HepG2 (cell line): ENCODE results near the gene RBSN. TPM values are rescaled to one million over a fixed set of nuclear protein-coding genes. Genes with fewer than 3 reads are reported as not detected.

Experiments used
- ATAC-seq: fragments of 200-7000 bp; cut with Tn5 transposase; 3 replicates; pipeline ENCODE4 v1.9.1; 2020; ENCODE audit warnings: mild to moderate bottlenecking, moderate library complexity
- BruUV-seq: library from RNA; stranded (reverse); fragments of 400-500 nt; replicated peaks from 2 replicates; lab custom pipeline; 2021; lab: Mats Ljungman, UMichigan
- CTCF ChIA-PET: fragments of 300-600 bp; formaldehyde crosslinking; extraction: SDS; loops from one replicate; lab custom pipeline; 2021; ENCODE audit warnings: low total read pairs, inconsistent platforms, low intra/inter-chr PET ratio; lab: Yijun Ruan, JAX
- POLR2A ChIA-PET: fragments of 350-600 bp; sonication (Branson Sonifier 250); formaldehyde crosslinking; loops from one replicate; lab custom pipeline; 2020; ENCODE audit warnings: antibody characterized with exemption, inconsistent platforms; lab: Yijun Ruan, JAX
- DNase-seq: peaks from one replicate; pipeline ENCODE4 v3.0.0-alpha.2; 2015; ENCODE audit warnings: low spot score
- FAIRE-seq: peaks from 3 replicates; lab custom pipeline; 2011; peaks lifted over from hg19 to GRCh38; lab: Jason Lieb, UNC
- H2AFZ ChIP-seq: one replicate; pipeline ENCODE4 v1.6.1; 2011; ENCODE audit warnings: low read length, inconsistent platforms
- H3K27ac ChIP-seq: fragments of 300-600 bp; 3 replicates; pipeline ENCODE4 v1.8.0; 2011; ENCODE audit warnings: mixed run types, mild to moderate bottlenecking, mixed read lengths, low read length, inconsistent platforms; ENCODE audit not compliant: insufficient read depth; ENCODE audit errors: extremely low read length
- H3K27me3 ChIP-seq, 2 experiments: fragments of 200-600 bp in 1 of 2; 2 replicates in 1 of 2; 3 replicates in 1 of 2; pipeline versions ENCODE4 v1.6.0 to v1.8.0; 2011; ENCODE audit warnings: low read length in 2 of 2, mild to moderate bottlenecking in 2 of 2, moderate library complexity in 2 of 2, inconsistent platforms in 1 of 2; ENCODE audit not compliant: insufficient read depth in 2 of 2, control insufficient read depth in 1 of 2
- H3K36me3 ChIP-seq, 2 experiments: fragments of 200-600 bp in 1 of 2; replicated peaks in 1 of 2; 2 replicates in 1 of 2; 3 replicates in 1 of 2; pipeline versions ENCODE4 v1.5.1 to v1.8.0; 2011; ENCODE audit warnings: low read length in 2 of 2, inconsistent platforms in 1 of 2; ENCODE audit not compliant: insufficient read depth in 2 of 2, control insufficient read depth in 1 of 2
- H3K4me1 ChIP-seq: 2 replicates; pipeline ENCODE4 v1.5.1; 2012; ENCODE audit warnings: low read length, inconsistent platforms; ENCODE audit not compliant: insufficient read depth
- H3K4me2 ChIP-seq: 2 replicates; pipeline ENCODE4 v1.6.0; 2011; ENCODE audit warnings: low read depth, low read length, inconsistent platforms
- H3K4me3 ChIP-seq, 3 experiments: fragments of 200-600 bp in 1 of 3; sonication (generic), shearing (Covaris generic) in 1 of 3; replicated peaks in 1 of 3; 2 replicates each; pipeline ENCODE4 v1.5.1; 2011 to 2016; ENCODE audit warnings: low read length in 3 of 3, inconsistent platforms in 2 of 3, low read depth in 2 of 3, mild to moderate bottlenecking in 2 of 3, control low read depth in 1 of 3, mixed read lengths in 1 of 3; ENCODE audit not compliant: insufficient read depth in 1 of 3
- H3K79me2 ChIP-seq: one replicate; pipeline ENCODE4 v1.6.1; 2011; ENCODE audit warnings: low read length, inconsistent platforms; ENCODE audit not compliant: insufficient read depth
- H3K9ac ChIP-seq: 2 replicates; pipeline ENCODE4 v1.6.0; 2011; ENCODE audit warnings: mild to moderate bottlenecking, low read depth, low read length, inconsistent platforms; ENCODE audit not compliant: insufficient read depth
- H3K9me3 ChIP-seq: 2 replicates; pipeline ENCODE4 v1.5.1; 2012; ENCODE audit warnings: mild to moderate bottlenecking, low read length
- H4K20me1 ChIP-seq: 2 replicates; pipeline ENCODE4 v1.6.0; 2011; ENCODE audit warnings: inconsistent platforms, mild to moderate bottlenecking, low read length, moderate library complexity; ENCODE audit not compliant: insufficient read depth
- CBX1 ChIP-seq: IDR thresholded peaks from one replicate; pipeline ENCODE4 v1.6.1; 2016; ENCODE audit warnings: antibody characterized with exemption, low read depth
- CHD2 ChIP-seq: IDR thresholded peaks from 2 replicates; pipeline ENCODE4 v1.6.1; 2011; ENCODE audit warnings: low read depth, low read length, improper control_type of control experiment
- HMGA1 ChIP-seq: sonication (generic); formaldehyde crosslinking; conservative IDR thresholded peaks from 2 replicates; pipeline ENCODE4 v1.4.0; 2020; ENCODE audit warnings: missing genetic modification reagents
- KLF16 ChIP-seq, 2 experiments: sonication (generic) in 1 of 2; formaldehyde crosslinking in 1 of 2; IDR thresholded peaks; 2 replicates each; pipeline versions ENCODE4 v1.6.1 to v1.8.0; 2016 to 2023; ENCODE audit warnings: missing genetic modification reagents in 2 of 2, missing compliant biosample characterization in 1 of 2
- MIER3 ChIP-seq: IDR thresholded peaks from 2 replicates; pipeline ENCODE4 v1.6.1; 2016; ENCODE audit warnings: missing compliant biosample characterization, borderline replicate concordance
- SMYD3 ChIP-seq: sonication (generic); formaldehyde crosslinking; IDR thresholded peaks from 2 replicates; pipeline ENCODE4 v1.8.1; 2023; ENCODE audit warnings: mild to moderate bottlenecking, missing genetic modification reagents
- STAT5B ChIP-seq: sonication (generic); formaldehyde crosslinking; IDR thresholded peaks from 2 replicates; pipeline ENCODE4 v1.4.0; 2020; ENCODE audit warnings: missing genetic modification reagents
- ZNF205 ChIP-seq: IDR thresholded peaks from 2 replicates; pipeline ENCODE4 v1.6.1; 2018; ENCODE audit warnings: missing biosample characterization, missing genetic modification reagents
- ZNF264 ChIP-seq: sonication (generic); formaldehyde crosslinking; IDR thresholded peaks from 2 replicates; pipeline ENCODE4 v1.4.0; 2020; ENCODE audit warnings: missing genetic modification reagents
- ZNF331 ChIP-seq: sonication (generic); formaldehyde crosslinking; IDR thresholded peaks from 2 replicates; pipeline ENCODE4 v1.4.0; 2020; ENCODE audit warnings: missing genetic modification reagents
- ZNF451 ChIP-seq: sonication (generic); formaldehyde crosslinking; IDR thresholded peaks from 2 replicates; pipeline ENCODE4 v1.5.0; 2020; ENCODE audit warnings: mild to moderate bottlenecking, missing genetic modification reagents
- ZNF460 ChIP-seq: sonication (generic); formaldehyde crosslinking; IDR thresholded peaks from 2 replicates; pipeline ENCODE4 v1.5.1; 2020; ENCODE audit warnings: missing genetic modification reagents, mild to moderate bottlenecking, borderline replicate concordance
- ZNF713 ChIP-seq: sonication (generic); formaldehyde crosslinking; IDR thresholded peaks from 2 replicates; pipeline ENCODE4 v1.4.0; 2020; ENCODE audit warnings: mild to moderate bottlenecking, missing genetic modification reagents
- ZNF746 ChIP-seq: sonication (generic); formaldehyde crosslinking; IDR thresholded peaks from 2 replicates; pipeline ENCODE4 v1.8.0; 2022; ENCODE audit warnings: mild to moderate bottlenecking, missing genetic modification reagents
- ZSCAN5A ChIP-seq: sonication (generic); formaldehyde crosslinking; IDR thresholded peaks from 2 replicates; pipeline ENCODE4 v1.8.0; 2022; ENCODE audit warnings: mild to moderate bottlenecking, missing genetic modification reagents, borderline replicate concordance
- WGBS: methylation state at CpG from one replicate; pipeline ENCODE4 v1.1.6; 2017; ENCODE audit warnings: low lambda C conversion rate; 5-methylcytosine and 5-hydroxymethylcytosine counted together
- in situ Hi-C: cut with HindIII; loops from 2 replicates; pipeline ENCODE4 v1.10.0; 2017; ENCODE audit warnings: low pct_unique_long_range_greater_than_20kb; ENCODE audit not compliant: extremely low pct_ligation_motif_present
- intact Hi-C: fragments of 100-400 bp; cut with micrococcal nuclease; formaldehyde crosslinking; loops from one replicate; pipeline ENCODE4 v1.10.0; 2022; ENCODE audit not compliant: unreplicated experiment
- polyA plus RNA-seq, 8 experiments: library from polyadenylated mRNA; depleted of rRNA in 3 of 8; stranded (reverse) in 7 of 8; unstranded in 1 of 8; fragments of >200 nt; fragmentation: Illumina TruSeq in 4 of 8; extraction: Trizol in 4 of 8; gene quantifications; 2 replicates each; pipeline versions ENCODE4 v1.2.1 to v1.2.3, GENCODE V29; 2011 to 2016; ENCODE audit warnings: low read depth in 4 of 8, missing spikeins in 1 of 8, mixed read lengths in 1 of 8; ENCODE audit not compliant: insufficient read depth in 1 of 8
- total RNA-seq, 5 experiments: library from RNA; depleted of rRNA; stranded (reverse); fragments of >200 nt; fragmentation: Illumina TruSeq; extraction: Trizol; gene quantifications; 2 replicates each; pipeline ENCODE4 v1.2.3, GENCODE V29; 2016; ENCODE audit warnings: low read depth in 1 of 5
- TF ChIP-seq, protein P1 (sequence below): conservative IDR thresholded peaks from 2 replicates; pipeline ENCODE4 v1.6.1; 2018; ENCODE audit warnings: missing genetic modification reagents

Gene RBSN
- total and polyA plus RNA-seq, 2 of the 13 experiments (the other 11 are each of a cell fraction or from before 2014, with no cell fraction given) = 7.9 to 11.8 TPM

GRCh38 chr3:15044326-15044725, 54.6 kb downstream of the RBSN start:
- no peaks in the 10 kb centered on the region for H3K9me3 ChIP-seq

More at GRCh38 chr3:15044326-15044725, 54.6 kb downstream of the RBSN start:
- ATAC-seq (no peak), DNase-seq (no peak), FAIRE-seq (no peak)
- Histone ChIP-seq H3K27me3 (no peaks in the 10 kb centered on the region; a peak in 1 of 5 replicates), H2AFZ (no peak overlapping the region), H3K9ac (no peak overlapping the region), H3K4me3 (no peak overlapping the region), H3K79me2 (no peaks in the 10 kb centered on the region), H3K4me1 (0 out of 2 replicates have a peak, but pooled peaks cover under 1% of the 10 kb centered on the region), H3K4me2 (no peak overlapping the region), H4K20me1 (no peaks in the 10 kb centered on the region), H3K36me3 (peaks cover 40 to 90% of the 10 kb centered on the region in 2 experiments), H3K27ac (no peak overlapping the region)
- ChIA-PET CTCF (no interaction called here), POLR2A (no interaction called here)
- WGBS = over 99% methylated on average over 7 of the region's 7 CpGs
- in situ Hi-C loops = loop anchor here (10.0 kb wide), 1 partner anchor 120 kb away; no protein-coding TSS in a partner anchor
- intact Hi-C loops = loop anchor here (5.0 kb wide), 1 partner anchor 117 kb away; no protein-coding TSS in a partner anchor
- BruUV-seq = no TSS peak
- TF ChIP-seq CHD2 (no peak), ZNF746 (CRISPR knock-in tag) (no peak), ZNF451 (no peak), MIER3 (CRISPR knock-in tag) (no peak), SMYD3 (CRISPR knock-in tag) (no peak), CBX1 (no peak), ZNF264 (CRISPR knock-in tag) (no peak), ZSCAN5A (CRISPR knock-in tag) (no peak), STAT5B (CRISPR knock-in tag) (no peak), HMGA1 (no peak), ZNF713 (no peak), KLF16 (CRISPR knock-in tag; IDR thresholded peaks at IDR 0.05) (no peak), ZNF205 (CRISPR knock-in tag) (no peak), ZNF331 (CRISPR knock-in tag) (no peak), ZNF460 (CRISPR knock-in tag) (no peak)
- TF ChIP-seq, protein P1, sequence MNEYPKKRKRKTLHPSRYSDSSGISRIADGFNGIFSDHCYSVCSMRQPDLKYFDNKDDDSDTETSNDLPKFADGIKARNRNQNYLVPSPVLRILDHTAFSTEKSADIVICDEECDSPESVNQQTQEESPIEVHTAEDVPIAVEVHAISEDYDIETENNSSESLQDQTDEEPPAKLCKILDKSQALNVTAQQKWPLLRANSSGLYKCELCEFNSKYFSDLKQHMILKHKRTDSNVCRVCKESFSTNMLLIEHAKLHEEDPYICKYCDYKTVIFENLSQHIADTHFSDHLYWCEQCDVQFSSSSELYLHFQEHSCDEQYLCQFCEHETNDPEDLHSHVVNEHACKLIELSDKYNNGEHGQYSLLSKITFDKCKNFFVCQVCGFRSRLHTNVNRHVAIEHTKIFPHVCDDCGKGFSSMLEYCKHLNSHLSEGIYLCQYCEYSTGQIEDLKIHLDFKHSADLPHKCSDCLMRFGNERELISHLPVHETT (CRISPR knock-in tag) = no peak
